Amygdala (tissue), 56 donors: ENCODE data around the gene CIDEC.

Source experiments
- DNase-seq, 56 donors: peaks; one replicate each; lab custom pipeline; 2025; lab: John Stamatoyannopoulos, UW

The CIDEC gene

GRCh38 chr3:9817436-9817835, 62.6 kb downstream of the CIDEC start:
- no peak for DNase-seq
